GM12892 (cell line): ENCODE results near the gene NFKB2.

Experiments used
- DNase-seq: peaks from one replicate; pipeline ENCODE4 v3.0.0; 2011; ENCODE audit not compliant: insufficient read length
- FAIRE-seq: peaks from 2 replicates; lab custom pipeline; 2011; peaks lifted over from hg19 to GRCh38; lab: Jason Lieb, UNC
- POLR2A ChIP-seq: IDR thresholded peaks from 2 replicates; pipeline ENCODE4 v1.6.1; 2011; ENCODE audit warnings: low read depth, low read length, control low read depth
- POLR2AphosphoS5 ChIP-seq: IDR thresholded peaks from 2 replicates; pipeline ENCODE4 v1.6.1; 2011; ENCODE audit warnings: low read depth, low read length, control low read depth
- TAF1 ChIP-seq: IDR thresholded peaks from 2 replicates; pipeline ENCODE4 v1.6.1; 2011; ENCODE audit warnings: low read depth, mild to moderate bottlenecking, control low read depth, low read length, borderline replicate concordance

Gene NFKB2

DNA sequence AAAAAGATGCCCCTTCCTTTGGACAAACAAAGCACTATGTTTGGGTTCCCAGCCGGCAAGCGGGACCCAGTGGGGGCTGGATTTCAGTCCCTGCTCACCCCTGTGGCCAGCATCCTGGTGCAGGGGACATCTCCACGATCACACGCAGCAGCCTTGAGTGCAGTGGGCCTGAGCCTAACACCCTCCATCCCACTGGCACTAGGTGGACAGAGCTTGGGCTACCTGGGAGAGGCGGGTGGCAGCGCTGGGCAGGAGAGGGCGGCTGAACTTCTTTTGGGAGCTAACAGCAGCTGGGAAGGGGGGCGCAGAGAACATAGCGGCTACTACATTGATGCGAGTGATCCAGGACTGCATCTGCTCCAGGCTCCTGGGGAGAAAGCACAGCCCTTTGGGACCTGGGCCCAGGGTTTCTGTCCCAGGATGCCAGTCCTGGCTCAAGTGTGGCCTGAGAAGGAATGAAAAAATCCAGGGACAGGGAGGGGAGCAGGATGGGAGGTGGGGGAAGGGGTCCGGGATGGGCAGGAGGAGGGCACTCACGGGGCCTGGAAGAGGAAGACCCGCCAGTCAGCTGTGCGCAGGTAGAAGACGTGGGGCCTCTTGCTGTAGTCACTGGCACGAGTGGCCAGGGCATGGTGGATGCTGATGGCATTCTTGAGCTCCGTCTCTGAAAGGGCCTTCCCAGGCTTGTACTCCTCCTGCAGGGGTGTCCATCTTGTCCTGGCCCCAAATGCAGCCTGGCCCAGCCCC lies 9.0 kb downstream of the NFKB2 start:
- DNase-seq (no peak), FAIRE-seq (peak; percentile 21)
- TF ChIP-seq TAF1 (no peak), POLR2AphosphoS5 (peak; percentile 85; the same call in 1 of the 2 replicates), POLR2A (peak; percentile 38; the same call in 1 of the 2 replicates)

DNA sequence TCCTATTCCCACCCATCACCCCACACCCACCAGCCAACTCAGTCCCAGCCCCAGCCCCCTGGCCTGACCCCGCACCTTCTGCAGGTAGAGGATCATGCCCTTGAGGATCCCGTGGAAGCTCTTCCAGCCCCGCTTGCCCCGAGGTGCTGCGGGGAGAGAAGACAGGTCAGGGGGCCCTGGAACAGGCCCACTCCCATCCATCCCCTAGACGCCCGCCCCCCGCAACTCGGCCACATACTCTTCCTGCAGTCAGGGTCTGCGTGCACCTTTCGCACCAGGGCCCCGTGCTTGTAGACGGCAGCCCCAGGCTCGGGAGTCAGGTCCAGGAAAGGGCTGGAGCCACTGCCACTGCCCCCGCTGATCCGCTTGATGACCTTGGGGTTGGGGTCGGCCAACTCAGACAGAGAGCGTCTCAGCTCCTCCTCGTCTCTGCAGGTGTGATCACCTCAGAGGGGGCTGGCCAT lies 9.6 kb downstream of the NFKB2 start:
- no peak for FAIRE-seq
- TF ChIP-seq TAF1 (no peak), POLR2AphosphoS5 (peak; percentile 67; the same call in 1 of the 2 replicates), POLR2A (peak; percentile 16; the same call in 1 of the 2 replicates)
- DNase-seq = no peak

DNA sequence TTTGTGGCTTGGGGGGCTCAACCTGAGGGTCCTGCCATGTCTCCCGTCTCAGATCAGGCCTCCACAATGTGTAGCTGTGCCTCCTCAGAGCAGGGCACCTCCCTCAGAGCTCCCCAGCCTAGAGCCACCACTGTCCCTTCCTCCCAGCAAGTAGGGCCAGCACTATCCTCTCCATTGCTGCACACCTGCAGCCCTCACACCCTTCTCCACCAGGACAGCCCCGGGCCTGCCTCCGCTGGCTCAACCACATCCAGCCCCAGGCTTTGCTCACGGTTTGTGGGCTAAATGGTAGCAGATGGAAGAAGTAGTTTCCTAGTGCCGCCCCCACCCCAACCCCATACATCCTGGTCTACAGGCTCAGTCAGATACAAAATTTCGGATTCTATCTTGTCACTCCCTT lies 10.1 kb downstream of the NFKB2 start:
- FAIRE-seq = no peak
- DNase-seq = no peak
- TF ChIP-seq POLR2A (peak; percentile 68; the same call in 1 of the 2 replicates), TAF1 (no peak), POLR2AphosphoS5 (peak; percentile 76; the same call in 1 of the 2 replicates)

DNA sequence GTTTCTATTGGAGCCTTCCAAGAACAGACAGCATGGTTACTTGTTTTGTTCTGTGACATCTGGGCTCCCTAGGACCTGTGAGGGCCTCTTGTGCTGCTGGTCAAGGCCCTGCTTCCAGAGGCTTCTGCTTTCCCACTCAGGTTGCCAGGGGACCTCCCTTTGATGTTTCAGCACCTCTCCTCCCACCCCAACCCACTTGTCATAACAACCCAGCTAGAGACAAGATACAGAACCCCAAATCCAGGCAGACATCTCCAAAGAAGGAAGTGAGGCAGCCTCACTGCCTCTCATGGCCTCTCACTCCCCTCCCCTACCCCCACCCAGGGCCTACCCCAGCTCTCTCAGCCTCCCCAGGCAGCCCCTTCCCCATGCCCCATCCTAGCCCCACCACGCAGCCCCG lies 11.3 kb downstream of the NFKB2 start:
- TF ChIP-seq POLR2A = no peak
- no peak for TF ChIP-seq TAF1
- TF ChIP-seq POLR2AphosphoS5 = no peak; the same call in 1 of the 2 replicates
- no peak for DNase-seq
- no peak for FAIRE-seq

GRCh38 chr10:102407425-102408130 lies 12.1 kb downstream of the NFKB2 start:
- DNase-seq (no peak), FAIRE-seq (no peak)
- TF ChIP-seq POLR2AphosphoS5 (no peak; the same call in 1 of the 2 replicates), POLR2A (peak; percentile 6; the same call in 1 of the 2 replicates)

- no peak for DNase-seq
- peak; percentile 5 for FAIRE-seq
- TF ChIP-seq TAF1 = no peak
- peak; percentile 44 for TF ChIP-seq POLR2AphosphoS5
- no peak; the same call in none of the 2 replicates for TF ChIP-seq POLR2A
Observed at GRCh38 chr10:102408131-102408727, 12.7 kb downstream of the NFKB2 start.

DNA sequence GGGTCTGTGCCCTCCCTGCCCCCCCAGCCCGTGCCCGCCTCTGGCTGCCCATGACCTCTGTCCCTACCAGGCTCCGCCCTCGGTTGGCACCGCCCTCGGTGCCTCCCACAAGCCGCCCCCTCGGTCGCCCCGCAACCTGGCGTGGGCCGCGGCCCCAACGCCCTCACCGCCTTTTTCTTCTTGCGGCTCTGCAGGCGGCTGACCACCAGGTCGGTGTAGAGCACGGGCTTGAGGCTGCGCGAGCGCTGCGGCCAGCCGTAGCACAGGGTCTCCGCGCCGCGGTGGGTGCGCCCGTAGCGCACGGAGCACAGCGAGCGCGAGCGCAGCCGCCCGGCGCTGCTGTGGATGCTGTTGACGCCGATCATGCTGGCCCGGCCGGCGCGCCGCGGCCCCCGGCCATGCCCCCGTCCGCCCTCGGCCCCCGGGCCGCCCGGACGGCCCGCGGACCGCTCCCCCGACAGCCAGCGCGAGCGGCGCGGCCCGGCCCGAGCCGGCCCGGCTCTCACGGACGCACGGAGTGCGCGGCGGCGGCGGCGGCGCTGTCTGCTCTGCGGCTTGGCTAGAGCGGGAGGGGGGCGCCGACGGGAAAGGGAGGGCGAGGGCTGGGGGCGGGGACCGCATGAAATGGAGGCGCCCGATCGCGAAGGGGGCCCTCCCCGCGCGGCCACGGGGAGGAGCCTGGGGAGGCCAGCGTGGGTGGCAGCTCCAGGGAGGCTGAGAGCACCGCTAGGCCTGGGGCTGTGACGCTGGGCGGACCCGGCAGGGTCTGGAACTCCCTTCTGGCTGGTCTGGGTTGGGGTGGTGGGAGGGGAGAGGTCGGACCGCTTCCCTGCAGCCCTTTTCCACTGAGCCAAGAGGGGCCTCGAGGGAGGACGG lies 13.5 kb downstream of the NFKB2 start:
- TF ChIP-seq TAF1 (no peak), POLR2A (no peak; the same call in 1 of the 2 replicates), POLR2AphosphoS5 (no peak)
- peak; percentile 87 for FAIRE-seq
- peak; percentile 60 for DNase-seq

DNA sequence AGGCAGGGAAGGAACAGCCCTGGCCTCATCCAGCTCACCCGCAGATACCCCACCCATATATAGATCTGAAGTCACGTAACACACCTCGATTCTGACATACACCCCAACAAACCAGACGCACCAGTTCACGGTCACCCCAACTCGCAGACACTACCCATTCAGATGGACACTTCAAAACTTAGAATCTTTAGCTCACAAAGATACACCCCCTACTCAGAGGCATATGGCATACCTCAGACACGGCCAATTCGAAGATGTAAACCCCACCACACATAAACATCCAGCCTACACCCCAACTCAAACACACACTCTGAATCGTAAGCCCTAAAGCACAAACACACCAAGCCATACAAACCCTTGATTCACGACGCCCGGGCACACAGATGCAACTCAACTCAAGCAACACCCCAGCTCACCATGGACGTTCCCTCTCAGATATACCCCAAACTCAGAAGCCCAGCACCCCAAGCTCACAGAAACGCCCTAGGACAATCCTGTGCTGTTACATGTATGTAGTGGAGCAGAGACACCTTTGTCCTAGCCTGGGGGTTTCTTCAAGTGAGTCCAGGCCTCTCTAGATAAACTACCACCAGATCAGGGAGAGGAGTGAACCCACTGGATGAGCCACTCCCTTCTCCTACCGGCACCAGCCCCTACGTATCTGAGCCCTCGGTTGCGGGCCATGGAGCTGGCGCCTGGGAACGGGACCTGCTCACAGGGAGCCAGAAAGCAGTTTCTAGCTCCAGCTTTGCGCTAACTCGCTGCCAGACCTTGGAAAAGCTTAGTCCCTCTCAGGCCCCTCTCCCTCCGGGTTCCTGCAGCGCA lies 14.3 kb downstream of the NFKB2 start:
- FAIRE-seq = no peak
- DNase-seq = no peak
- TF ChIP-seq POLR2AphosphoS5 (no peak), POLR2A (no peak), TAF1 (no peak)

GRCh38 chr10:102410429-102411073 lies 15.0 kb downstream of the NFKB2 start:
- TF ChIP-seq TAF1 (no peak), POLR2AphosphoS5 (no peak), POLR2A (no peak)
- no peak for FAIRE-seq
- no peak for DNase-seq
